Kidney capillary endothelial cell (primary cell): ENCODE results near the gene MRGPRD.
"Not testable (repeated sequence)": the region's sequence is repeated elsewhere in the genome, so short reads cannot be mapped to it uniquely, and the experiment has no call there.

ENCODE experiments used
- DNase-seq: peaks from one replicate; pipeline ENCODE4 v3.0.0-alpha.2; 2018; ENCODE audit warnings: low spot score

MRGPRD gene

DNA sequence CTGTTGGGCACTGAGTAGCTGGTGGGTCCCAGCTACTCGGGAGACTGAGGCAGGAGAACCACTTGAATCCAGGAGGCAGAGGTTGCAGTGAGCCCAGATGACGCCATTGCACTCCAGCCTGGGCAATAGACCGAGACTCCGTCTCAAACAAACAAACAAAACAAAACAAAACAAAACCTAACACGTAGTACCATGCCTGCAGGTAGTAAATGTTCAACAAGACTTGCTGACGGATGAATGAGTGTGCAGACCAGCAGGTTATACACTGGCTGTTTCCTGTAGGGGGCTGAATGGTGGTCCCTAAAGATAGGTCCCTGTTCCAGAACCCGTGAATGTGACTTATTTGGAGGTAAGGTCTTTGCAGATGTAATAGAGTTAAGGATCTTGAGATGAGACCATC, 12.8 kb upstream of the MRGPRD start:
- no peak for DNase-seq

DNA sequence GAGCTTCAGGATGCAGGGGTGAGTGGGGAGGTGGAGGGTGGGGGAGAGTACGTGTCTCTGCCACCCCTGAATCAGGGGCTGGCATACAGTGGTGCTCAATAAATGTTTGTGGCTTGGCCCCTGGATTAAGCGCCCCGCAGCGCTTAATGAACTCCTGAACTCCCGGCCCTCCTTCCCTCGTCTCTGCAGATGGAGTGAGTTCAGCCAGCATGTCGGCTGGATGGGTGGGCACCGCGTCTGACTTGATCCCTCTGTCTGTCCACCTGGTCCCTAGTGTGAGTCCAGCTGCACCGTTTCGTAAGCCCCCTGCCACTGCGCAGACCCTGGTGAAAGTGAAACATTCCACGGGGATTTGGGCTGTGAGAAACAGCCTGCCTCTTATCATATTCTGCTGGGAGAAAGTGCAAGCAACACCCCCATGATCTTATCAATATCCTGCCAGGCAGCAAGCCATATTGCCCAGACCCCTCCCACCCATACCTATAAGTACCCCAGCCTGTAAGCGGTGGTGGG, 12.0 kb upstream of the MRGPRD start:
- DNase-seq, result no peak

DNA sequence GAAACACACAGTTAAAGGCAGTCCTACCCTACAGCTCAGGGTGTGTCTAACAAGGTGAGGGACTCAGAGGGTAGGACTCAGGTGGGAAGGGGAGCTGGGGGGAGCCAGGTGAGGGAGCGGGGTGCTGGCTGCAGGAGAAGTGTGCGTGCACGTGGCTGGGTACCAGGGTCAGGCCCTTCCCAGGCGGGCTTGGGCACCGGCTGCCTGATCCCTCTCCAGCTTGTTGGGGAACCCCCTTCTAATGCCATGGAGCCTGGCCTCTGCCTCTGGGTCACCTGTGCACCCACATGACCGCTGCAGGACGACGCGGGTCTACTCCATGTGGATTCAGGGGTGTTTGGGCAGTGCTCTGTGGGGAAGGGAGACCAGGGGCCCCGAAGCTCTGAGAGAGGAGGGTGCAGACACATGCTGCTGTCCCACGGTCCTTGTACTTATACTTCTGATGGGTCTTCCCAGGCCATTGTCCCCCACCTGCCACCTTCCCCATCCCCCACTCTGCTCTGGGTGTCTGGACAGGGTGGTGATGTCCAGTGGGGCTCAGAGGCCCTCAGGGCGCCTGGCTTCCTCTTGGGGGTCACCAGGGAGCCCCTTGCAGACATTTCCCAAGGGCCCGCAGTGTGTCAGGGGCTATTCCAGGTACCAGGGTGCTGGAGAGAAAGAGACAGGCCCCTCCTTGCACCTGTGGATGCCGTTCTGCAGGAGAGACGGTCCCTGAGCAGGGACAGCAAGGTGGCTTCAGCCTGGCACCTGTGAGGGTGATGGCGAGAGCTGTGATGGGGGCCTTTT, 10.4 kb upstream of the MRGPRD start:
- DNase-seq, result no peak

DNA sequence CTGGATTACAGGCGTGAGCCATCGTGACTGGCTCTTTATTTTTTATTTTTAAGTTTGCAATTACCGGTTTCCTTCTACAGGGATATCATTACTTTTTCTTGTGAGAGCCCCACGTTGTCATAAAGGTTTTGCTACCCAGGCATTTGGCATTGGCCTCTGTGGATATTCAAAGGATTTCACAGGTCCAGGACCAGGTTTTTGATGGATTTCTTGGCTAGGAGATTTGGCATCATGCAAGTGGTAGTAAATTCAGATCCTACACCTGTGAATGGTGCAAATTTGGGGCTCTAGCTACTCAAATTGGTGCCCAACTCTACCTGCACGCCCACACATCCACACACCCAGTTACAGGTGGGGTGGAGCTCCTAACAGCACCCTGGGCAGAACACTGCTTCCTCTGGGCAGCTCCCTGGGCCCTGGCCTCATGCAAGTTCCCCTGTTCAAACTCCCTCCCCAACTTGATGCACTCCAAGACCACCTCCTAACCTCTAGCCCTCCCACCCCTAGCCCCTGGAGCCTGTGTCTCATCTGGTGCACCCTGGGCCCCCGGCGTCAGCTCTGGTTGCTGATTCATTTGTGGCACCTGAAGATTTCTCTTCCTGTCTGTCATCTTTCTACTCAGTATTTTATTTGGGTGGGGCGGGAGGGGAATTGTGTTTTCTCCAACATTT, 9.3 kb upstream of the MRGPRD start:
- no peak for DNase-seq

DNA sequence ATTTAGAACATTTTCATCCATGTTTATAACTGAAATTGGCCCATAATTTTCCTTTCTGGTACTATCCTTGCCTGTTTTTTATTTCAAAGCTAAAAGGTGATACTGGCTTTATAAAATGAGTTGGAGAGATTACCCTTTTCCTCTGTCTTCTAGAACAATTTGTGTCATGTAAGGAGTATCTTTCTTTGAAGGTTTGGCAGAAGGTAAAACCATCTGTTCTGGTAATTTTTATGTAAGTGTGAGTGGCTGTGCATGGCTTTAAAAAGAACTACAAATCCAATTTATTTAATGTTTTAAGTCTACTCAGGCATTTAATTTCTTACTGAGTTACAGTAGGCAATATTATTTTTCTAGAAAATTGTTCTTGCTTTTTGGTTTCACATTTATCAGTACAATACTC, 7.7 kb upstream of the MRGPRD start:
- no peak for DNase-seq

DNA sequence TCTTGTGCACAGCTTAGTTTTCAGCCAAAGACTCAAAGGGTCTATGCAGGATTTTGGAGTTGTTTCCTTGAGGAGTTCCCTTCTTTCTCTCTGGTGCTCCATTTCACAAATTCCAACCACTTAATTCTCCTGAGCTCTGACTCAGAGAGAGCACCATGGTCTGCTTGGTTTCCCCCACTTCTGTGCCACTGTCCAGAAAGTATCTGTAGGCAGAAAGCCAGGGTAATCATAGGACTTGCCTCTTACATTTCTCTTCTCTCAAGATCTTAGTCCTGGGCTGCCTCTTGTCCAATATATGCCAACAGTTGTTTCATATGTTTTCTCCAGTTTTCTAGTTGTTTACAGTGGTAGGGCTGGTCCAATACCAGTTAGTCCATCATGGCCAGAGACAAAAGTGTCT, 6.4 kb upstream of the MRGPRD start:
- DNase-seq, result no peak

DNA sequence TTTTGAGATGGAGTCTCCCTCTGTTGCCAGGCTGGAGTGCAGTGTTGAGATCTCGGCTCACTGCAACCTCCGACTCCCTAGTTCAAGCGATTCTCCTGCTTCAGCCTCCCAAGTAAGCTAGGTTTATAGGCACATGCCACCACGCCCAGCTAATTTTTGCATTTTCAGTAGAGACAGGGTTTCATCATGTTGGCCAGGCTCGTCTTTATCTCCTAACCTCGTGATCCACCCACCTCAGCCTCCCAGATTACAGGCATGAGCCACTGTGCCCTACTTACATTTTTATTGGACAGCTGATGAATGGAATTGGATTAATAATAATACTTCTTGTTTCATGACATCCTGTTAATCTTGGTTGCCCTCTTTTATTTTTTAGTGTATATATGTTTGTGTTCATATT, 3.0 kb upstream of the MRGPRD start:
- DNase-seq, result no peak

DNA sequence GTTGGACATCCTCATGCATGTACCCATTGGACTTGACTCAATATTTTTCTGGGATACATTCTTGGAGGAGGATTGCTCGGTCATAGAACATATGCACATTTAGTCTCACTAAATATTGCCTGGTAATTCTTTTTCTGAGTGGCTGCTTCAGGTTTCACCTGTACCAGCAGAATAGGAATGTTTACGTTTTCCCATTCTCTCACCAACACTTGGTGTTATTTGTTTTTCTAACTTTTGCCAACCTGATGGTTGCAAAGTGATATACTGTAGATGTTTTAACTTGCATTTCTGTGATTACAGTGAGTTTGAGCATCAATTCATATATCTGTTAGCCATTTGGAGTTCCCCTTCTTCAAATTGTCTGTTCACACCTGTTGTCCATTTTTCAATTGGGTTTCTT, 1.3 kb upstream of the MRGPRD start:
- no peak for DNase-seq

DNA sequence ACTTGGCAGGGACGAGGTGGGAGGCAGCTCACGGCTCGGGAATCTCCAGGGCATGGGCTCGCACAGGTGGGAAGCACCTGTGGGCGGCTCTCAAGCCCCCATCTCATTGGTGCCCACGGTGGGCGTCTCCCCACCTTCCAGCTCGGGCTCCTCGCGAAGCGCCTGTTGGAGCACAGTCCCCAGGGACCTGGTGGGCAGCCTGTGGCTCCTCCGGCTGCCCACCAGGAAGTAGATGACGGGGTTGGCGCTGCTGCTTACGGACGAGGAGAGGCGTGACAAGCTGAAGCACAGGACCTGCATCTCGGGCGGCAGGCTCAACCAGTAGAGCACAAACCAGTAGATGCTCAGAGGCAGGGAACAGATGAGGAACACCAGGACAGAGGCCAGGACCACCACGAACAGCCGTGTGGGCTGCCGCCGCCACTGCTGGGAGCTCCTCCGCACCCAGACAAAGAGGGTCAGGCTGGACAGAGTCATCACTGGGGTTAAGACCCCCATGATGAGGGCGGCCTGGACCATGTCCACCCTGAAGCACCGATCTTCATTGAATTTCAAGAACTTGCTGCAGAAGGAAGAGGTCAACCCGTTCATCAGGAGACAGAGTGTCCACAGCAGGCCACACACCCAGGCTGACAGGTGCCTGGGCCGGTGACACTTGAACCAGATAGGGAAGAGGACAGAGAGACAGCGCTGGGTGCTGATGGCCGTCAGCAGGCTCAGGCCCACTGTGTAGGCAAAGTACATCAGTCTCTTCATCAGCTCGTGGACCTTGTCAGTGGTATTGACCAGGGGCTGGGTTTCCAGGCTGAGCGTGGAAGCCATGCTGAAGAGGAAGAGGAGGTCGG, 633 bp downstream of the MRGPRD start:
- DNase-seq, result no peak

DNA sequence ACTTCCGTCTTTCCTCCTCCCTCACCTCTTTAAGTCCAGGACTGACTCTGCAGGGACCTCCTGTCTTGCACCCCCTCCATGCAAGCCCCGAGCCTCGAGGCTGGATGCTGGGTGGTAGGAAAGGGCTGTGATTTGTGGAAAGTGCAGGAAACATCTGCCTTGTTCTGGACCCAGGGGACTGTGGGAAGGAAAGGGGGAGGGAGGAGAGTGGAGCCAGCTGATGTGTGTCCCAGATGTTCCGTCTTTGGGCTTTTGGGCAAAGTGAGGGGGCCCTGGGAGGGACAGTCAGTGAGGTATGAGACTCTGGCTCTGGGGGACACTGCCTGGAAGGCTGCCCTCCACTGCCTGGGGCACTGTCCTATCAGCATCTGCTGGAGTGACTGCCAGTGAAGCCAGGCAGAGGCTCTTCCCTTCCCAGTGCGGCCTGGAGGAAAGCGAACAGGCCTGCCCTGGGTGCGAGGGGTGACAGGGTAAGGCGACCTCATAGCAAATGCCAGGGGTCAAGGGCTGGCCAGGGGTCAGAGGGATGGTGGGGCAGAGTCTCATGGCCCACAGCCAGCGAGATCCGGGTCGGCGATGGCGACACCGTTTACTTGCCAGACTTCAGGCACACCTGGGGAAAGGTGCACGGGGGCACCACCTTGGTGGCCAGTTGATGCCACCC, 1.7 kb downstream of the MRGPRD start:
- no peak for DNase-seq

DNA sequence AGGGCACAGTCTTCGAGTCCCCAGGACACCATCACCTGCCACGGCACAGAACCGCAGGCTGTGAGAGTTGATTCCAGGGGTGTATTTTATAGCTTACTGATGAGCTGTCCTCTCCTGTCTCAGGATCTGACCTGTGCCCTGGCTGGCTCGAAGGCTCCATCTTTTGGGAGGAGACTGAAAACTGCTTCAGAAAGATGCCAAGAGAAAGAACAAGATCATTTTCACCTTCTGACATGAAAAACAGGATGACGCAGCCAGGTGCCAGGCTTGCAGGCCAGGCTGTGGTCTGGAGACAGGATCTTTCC, 2.2 kb downstream of the MRGPRD start:
- DNase-seq, result no peak

DNA sequence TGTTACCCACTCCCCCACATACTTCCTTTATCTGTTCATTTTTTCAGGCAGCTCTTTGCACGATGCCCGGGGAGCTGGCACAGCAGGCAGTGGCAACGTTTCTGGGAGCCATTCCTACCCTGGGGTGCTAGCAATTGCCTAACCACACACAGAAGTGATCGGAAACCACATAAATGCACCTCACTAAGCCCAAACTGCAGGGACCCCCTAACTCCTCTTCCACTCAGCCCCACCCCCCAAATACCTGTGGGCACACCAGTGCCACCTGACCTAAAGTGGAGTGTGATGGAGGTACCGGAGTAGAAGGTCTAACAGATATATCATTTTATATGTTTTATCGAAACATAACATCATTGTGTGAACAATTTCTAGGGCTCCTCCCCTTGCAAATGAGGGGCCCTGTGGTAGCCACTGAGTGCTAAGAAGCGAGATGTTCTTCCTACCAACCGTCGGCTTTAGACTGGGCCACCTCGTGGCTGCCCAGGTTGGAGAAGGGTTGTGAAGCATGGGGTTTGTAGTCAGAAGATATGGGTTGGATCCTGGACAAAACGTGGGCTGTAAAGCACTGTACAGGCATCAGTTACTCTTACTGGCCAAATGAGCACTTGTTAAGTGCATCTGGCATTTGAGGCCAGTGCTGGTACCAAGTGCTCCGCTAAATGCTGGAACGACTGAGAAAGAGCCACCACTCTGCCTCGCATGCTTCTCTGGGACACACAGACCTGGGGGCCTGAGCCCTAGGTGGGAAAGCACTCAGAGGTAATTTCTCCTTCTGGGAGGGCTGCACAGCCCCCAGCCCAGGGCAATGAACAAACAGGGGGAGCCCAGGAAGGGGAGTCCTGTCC, 2.8 kb downstream of the MRGPRD start:
- DNase-seq, result no peak

DNA sequence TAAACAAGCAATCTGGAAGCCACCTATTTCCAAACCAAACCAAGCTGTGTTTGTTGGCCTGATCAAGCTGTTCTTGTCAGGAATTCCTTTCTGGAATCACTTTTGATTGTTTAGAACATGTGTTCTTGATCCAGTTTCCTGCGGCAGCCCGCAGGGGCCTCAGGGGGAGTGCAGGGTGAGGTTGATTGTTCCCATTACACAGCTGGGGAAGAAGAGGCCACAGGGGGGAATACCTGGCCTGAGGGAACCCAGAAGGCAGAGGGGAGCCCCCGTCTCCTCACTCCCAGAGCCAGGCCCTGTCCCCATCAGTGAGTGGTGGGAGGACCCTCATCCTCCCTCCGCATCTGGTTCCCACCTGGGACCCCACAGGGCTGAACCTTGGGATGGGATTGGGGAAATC, 4.2 kb downstream of the MRGPRD start:
- no peak for DNase-seq

DNA sequence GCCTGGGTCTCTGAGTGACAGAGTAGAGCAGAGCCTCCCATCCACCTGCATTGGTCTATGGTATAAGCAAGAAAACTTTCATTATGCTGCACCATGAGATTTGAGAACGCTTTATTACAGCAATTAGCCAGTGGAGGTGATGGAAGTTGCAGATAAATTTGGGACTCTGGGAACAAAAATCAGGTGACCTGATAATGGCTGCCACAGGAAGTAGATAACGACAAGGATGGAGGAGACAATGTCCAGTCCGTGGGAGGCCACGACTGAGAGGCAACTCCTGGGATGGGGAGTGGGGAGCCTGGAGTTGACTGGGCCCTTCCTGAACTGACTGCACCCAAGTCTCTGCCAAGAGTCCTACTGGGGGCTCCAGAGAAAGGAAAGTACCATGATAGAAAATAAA, 4.7 kb downstream of the MRGPRD start:
- no peak for DNase-seq

DNA sequence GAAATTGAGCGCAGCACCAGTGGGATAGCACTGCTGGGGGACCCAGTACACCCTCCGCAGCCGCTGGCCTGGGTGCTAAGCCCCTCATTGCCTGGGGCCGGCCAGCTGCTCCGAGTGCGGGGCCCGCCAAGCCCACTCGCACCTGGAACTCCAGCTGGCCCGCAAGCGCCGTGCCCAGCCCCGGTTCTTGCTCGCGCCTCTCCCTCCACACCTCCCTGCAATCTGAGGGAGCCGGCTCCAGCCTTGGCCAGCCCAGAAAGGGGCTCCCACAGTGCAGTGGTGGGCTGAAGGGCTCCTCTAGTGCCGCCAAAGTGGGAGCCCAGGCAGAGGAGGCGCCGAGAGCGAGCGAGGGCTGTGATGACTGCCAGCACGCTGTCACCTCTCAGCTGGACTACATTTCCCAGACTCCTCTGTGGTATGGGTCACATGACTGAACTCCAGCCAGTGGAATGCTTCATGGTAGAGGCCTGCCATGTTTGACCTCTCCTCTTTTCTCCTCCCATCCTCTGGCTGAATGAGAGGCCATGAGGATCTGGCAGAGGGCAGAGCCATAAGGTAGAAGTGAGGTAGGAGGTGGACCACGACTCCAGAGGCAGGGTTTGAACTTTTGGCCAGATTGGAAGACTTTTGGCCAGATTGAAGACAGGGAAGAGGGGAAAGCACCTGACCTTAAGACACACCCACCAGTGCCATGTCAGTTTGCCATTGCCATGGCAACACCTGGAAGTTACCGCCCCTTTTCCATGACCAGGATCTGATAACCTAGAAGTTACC, 6.2 kb downstream of the MRGPRD start:
- no peak for DNase-seq

DNA sequence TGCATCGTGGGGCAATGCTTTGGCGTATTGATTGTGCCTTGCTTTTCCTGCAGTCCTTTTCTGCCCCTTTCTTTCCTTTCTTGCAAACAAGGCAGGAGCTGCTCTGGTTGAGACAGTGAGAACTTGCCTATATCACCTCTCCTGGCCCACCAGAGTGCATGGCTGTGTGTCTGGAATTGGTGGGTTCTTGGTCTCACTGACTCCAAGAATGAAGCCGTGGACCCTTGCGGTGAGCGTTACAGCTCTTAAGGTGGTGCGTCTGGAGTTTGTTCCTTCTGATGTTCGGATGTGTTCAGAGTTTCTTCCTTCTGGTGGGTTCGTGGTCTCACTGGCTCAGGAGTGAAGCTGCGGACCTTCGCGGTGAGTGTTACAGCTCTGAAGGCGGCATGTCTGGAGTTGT, 7.1 kb downstream of the MRGPRD start:
- not testable (repeated sequence) for DNase-seq

DNA sequence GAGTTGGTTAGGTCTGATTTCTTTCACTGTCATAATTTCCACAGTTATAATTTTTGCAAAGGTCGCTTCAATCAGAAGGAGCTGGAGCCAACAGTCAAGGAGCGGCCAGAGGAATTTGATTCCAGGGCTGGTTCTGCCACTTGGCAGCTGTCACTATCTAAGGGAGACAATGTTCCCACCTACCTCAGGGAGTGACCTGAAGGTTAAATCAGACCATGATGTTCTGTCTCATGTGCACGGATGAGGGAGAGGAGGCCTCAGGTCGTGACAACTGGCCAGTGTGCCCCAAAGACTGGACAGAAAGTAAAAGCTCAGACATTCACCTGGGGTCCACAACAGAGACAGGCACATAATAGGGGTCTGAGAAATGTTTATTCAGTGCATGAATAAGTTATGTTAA, 7.6 kb downstream of the MRGPRD start:
- no peak for DNase-seq

DNA sequence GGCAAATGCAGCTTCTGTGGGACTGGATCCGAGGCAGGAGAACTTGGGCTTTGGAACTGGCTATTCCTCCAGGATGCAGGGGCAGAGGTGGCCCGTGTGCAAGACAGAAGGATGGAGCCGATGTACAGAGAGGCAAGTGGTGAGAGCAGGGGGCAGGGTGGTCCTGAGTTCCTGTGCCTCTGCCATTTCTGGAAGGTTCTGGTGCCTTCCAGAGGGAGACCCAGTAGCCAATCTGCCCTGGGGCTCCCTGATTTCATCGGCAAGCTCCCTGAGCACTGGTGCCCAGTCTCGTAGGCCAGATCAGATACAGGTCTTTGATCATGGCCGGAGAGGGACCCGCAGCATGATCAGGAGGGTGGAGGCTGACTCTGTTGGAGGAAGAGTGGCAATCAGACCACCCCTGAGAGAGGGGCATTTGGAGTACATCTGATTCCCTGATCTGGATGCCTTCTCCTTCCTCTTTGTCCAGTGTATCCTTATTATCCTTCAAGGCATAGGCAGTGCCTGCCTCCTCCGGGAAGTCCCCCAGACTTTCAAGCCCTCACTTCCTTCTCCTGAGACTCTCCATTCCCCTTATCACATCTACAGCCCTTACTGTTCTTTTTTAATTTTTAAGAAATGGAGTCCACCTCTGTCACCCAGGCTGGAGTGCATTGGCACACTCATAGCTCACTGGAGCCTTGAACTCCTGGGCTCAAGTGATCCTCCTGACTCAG, 9.7 kb downstream of the MRGPRD start:
- no peak for DNase-seq

DNA sequence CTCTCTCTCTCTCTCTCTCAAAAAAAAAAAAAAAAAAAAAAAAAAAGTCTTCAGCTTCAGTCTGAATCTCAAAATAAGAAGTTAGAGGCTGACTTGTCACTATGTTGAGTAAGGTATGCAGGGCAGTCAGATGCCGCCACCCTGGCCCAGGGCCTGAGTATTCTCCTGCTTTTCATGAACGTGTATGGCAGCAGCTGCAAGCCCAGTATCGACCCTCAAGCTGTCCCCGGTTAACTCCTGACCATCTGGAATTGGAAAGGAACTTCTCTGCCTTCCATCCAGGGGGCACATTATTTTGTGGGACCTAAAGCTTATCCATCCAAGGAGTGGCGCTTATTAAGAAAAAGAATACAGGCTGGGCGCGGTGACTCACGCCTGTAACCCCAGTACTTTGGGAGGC, 11.4 kb downstream of the MRGPRD start:
- DNase-seq, result no peak
